Osteocyte (in vitro differentiated cells): ENCODE results near the gene PFKM. TPM values are rescaled to one million over a fixed set of nuclear protein-coding genes. Genes with fewer than 3 reads are reported as not detected.

Experiments
- DNase-seq: peaks from one replicate; pipeline ENCODE4 v3.0.0; 2021; ENCODE audit warnings: mixed read lengths; ENCODE audit not compliant: unreplicated experiment; ENCODE audit errors: extremely low spot score
- H3K27ac Mint-ChIP-seq: one replicate; pipeline ENCODE4 v1.8.0; 2021; ENCODE audit warnings: mild to moderate bottlenecking, mixed read lengths; ENCODE audit not compliant: unreplicated experiment
- H3K27me3 Mint-ChIP-seq: one replicate; pipeline ENCODE4 v1.8.0; 2021; ENCODE audit warnings: mixed read lengths; ENCODE audit not compliant: unreplicated experiment
- H3K36me3 Mint-ChIP-seq: one replicate; pipeline ENCODE4 v1.8.0; 2021; ENCODE audit warnings: mixed read lengths; ENCODE audit not compliant: unreplicated experiment
- H3K4me1 Mint-ChIP-seq: one replicate; pipeline ENCODE4 v1.8.0; 2021; ENCODE audit warnings: mixed read lengths; ENCODE audit not compliant: unreplicated experiment
- H3K4me3 Mint-ChIP-seq: one replicate; pipeline ENCODE4 v1.8.0; 2021; ENCODE audit warnings: mild to moderate bottlenecking, moderate library complexity, mixed read lengths; ENCODE audit not compliant: unreplicated experiment
- H3K9me3 Mint-ChIP-seq: one replicate; pipeline ENCODE4 v1.8.0; 2021; ENCODE audit warnings: mixed read lengths; ENCODE audit not compliant: unreplicated experiment
- total RNA-seq: library from RNA; stranded (reverse); gene quantifications from 2 replicates; pipeline ENCODE4 v1.2.1, GENCODE V29; 2021
- TF ChIP-seq, protein P1 (sequence below): fragments of 200-600 bp; sonication (generic); IDR thresholded peaks from 2 replicates; pipeline ENCODE4 v1.5.0; 2021; ENCODE audit warnings: antibody characterized with exemption, mild to moderate bottlenecking, moderate library complexity

The PFKM gene
- total RNA-seq, 1 donor from 2014 or later, result 78.0 TPM

DNA sequence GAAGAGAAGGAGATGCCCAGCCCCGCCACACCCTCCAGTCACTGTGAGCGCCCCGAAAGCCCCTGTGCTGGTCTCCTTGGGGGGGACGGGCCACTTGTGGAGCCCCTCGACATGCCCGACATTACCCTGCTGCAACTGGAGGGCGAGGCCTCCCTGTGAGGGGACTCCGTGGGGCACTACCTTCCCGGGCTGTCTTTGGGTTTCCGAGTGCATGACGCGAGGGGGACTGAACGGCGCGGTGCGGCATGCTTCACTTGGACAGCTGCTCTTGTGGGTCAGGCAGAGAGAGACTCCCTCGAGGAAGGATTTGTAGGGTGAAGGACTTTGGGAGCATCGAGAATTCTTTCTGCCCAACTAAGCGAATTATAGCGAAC lies 65.4 kb downstream of the PFKM start:
- Mint-ChIP-seq H3K9me3 (no peaks in the 10 kb centered on the region), H3K4me1 (peaks cover 10% of the 10 kb centered on the region), H3K36me3 (no peaks in the 10 kb centered on the region), H3K27ac (no peak overlapping the region), H3K27me3 (peaks cover 79% of the 10 kb centered on the region), H3K4me3 (peak overlapping the region; percentile 84)
- DNase-seq, result no peak
- TF ChIP-seq, protein P1, sequence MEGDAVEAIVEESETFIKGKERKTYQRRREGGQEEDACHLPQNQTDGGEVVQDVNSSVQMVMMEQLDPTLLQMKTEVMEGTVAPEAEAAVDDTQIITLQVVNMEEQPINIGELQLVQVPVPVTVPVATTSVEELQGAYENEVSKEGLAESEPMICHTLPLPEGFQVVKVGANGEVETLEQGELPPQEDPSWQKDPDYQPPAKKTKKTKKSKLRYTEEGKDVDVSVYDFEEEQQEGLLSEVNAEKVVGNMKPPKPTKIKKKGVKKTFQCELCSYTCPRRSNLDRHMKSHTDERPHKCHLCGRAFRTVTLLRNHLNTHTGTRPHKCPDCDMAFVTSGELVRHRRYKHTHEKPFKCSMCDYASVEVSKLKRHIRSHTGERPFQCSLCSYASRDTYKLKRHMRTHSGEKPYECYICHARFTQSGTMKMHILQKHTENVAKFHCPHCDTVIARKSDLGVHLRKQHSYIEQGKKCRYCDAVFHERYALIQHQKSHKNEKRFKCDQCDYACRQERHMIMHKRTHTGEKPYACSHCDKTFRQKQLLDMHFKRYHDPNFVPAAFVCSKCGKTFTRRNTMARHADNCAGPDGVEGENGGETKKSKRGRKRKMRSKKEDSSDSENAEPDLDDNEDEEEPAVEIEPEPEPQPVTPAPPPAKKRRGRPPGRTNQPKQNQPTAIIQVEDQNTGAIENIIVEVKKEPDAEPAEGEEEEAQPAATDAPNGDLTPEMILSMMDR, result no peak

DNA sequence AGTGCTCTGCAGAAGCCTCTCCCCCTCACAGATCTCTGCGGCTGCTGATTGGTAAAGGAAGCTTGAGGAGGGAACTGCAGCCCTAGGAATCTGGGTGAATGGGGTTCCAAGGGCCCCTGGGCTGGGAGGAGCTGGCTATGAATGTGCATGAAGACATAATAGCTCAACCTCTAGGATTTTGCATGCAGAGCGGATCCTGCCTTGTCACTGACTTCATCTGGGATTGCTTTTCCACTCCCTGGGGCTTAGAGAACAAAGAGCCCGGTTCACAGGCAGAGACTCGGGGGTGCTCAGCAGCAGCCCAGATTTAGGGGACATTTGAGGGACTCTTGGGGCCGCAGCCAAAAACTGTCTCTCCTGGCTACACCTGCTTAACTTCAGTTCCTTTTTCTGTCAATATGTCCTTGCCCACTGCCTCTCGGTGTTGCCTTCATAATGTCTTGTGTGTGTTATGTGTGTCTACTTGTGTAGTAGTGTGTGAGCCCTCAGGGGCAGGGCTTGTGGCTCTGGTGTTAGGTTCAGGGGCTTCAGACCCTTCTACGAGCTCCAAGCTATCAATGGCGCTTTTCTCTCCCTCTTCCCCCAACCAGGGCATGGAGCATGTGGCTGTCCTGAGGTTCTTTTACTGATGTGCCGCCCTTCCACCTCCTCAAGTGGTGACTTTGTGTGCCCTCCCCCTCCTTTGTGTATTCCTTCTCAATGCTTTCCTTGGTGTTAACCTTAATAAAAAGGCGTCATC lies 66.2 kb downstream of the PFKM start:
- peaks cover 79% of the 10 kb centered on the region for H3K27me3 Mint-ChIP-seq
- H3K4me1 Mint-ChIP-seq, result peaks cover 10% of the 10 kb centered on the region
- DNase-seq, result no peak
- no peaks in the 10 kb centered on the region for H3K36me3 Mint-ChIP-seq
- no peaks in the 10 kb centered on the region for H3K9me3 Mint-ChIP-seq
- TF ChIP-seq, protein P1, result no peak
- H3K4me3 Mint-ChIP-seq, result peak overlapping the region; percentile 44
- no peak overlapping the region for H3K27ac Mint-ChIP-seq

DNA sequence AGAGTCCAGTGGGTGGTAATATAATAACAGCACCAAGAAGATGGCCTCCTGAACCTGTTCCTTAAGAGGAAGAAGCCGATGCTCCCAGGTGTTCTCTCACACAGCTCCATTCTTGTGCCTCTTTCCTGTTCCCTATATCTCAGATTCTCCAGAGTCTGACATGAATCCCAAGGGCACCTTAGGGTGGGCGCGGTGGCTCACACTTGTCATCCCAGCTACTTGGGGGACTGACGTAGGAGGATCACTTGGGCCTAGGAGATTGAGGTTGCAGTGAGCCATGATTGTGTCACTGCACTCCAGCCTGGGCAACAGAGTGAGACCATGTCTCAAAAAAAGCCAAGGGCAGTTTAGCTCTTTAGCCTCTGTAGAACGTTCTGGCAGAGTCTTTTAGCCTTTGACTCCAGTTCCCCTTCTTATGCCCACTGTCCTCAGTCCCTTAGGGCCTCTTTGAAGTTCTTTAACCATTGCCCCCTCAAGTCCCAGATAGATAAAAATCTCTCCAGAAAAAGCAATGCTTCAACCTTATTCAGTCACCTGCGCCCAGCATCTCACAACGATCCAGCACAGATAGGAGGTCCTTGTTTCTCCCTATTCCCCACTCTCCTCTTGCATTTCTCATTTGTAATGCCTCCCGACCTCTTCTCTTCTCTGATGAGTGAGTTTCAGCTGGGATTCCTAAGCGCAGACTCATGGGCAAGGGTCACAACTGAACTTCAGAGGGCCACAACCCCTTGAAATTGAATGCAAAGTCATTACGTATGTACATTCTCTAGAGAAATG lies 68.9 kb downstream of the PFKM start:
- Mint-ChIP-seq H3K27ac (no peak overlapping the region), H3K4me3 (no peak overlapping the region), H3K4me1 (peaks cover 3% of the 10 kb centered on the region), H3K36me3 (no peaks in the 10 kb centered on the region), H3K9me3 (no peaks in the 10 kb centered on the region), H3K27me3 (peaks cover 80% of the 10 kb centered on the region)
- TF ChIP-seq, protein P1, result no peak
- DNase-seq, result no peak

DNA sequence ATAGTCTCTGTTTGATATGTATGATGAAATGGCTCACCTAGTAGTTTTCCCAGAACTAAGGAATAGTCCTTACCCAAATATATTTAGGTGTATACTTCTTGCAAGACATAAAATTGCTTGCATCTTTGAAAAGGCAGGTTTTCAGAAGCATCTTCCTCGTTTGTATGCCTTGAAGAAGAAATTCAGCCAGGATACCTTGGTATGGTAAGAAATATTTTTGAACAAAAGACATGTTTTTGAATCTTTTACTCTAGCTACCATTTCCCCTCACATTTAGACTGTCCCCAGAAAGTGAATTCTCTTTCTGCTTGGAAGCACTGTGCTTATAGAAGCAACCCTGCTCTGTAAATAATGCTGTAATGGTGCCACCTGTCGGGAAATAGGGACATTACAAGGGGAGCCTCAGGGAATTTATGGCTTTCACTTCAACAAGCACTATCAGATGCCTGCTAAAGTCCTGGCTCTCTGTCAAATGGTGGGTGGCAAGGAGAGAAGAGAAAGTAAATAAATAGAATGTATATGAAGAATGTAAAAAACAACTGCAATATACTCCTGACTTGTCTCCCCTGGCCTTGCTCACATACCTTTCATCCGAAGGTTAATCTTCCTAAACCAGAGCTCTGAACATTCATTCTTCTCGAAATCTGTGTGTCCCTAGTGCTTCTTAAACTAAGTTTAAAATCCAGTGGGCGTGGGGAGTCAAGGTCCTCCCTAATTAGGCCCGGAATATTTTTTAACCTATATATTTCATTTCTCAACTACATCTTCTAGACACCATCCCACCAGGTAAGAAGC lies 70.4 kb downstream of the PFKM start:
- H3K9me3 Mint-ChIP-seq, result no peaks in the 10 kb centered on the region
- no peak for DNase-seq
- TF ChIP-seq, protein P1, result peak; percentile 85
- H3K36me3 Mint-ChIP-seq, result no peaks in the 10 kb centered on the region
- no peaks in the 10 kb centered on the region for H3K4me1 Mint-ChIP-seq
- H3K27me3 Mint-ChIP-seq, result peaks cover 89% of the 10 kb centered on the region
- no peak overlapping the region for H3K27ac Mint-ChIP-seq
- H3K4me3 Mint-ChIP-seq, result no peak overlapping the region

DNA sequence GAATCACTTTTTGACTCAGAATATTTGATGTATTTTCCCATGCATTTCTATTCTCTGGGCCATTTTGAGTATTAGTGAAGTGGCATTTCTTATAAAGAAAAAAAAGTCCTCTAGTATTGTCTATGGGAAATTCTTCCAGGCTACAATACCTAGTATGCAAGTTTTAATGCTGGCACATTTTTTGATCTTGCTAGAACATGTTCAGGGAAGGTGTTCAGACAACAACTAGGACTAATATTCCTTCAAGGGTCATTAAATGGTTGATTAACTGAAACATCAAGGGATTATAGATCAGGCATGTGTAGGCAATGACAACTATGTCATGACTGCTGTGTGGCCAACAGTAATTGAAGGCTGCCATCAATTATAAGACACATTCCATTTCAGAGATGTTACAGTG lies 71.9 kb downstream of the PFKM start:
- Mint-ChIP-seq H3K27me3 (peaks cover 82% of the 10 kb centered on the region), H3K4me1 (no peaks in the 10 kb centered on the region), H3K36me3 (no peaks in the 10 kb centered on the region), H3K9me3 (no peaks in the 10 kb centered on the region), H3K4me3 (no peak overlapping the region), H3K27ac (no peak overlapping the region)
- no peak for DNase-seq
- TF ChIP-seq, protein P1, result no peak
